H1 (cell line): ENCODE data around the gene NAA38. TPM values are rescaled to one million over a fixed set of nuclear protein-coding genes. Genes with fewer than 3 reads are reported as not detected.

Source experiments
- CTCF ChIA-PET: fragments of 300-600 bp; sonication (Branson Sonifier 250); formaldehyde crosslinking; loops from one replicate; lab custom pipeline; 2021; ENCODE audit not compliant: partially characterized antibody; lab: Charles Lee
- POLR2A ChIA-PET: fragments of 300-600 bp; sonication (Branson Sonifier 250); formaldehyde crosslinking; loops from one replicate; lab custom pipeline; 2021; ENCODE audit warnings: inconsistent platforms; ENCODE audit not compliant: partially characterized antibody; lab: Charles Lee
- DNase-seq, 2 experiments: peaks; one replicate each; pipeline versions ENCODE4 v3.0.0 to v3.0.0-alpha.2; 2010 to 2022; ENCODE audit warnings: low spot score in 2 of 2, low read depth in 1 of 2, mixed read lengths in 1 of 2
- FAIRE-seq: peaks from 2 replicates; lab custom pipeline; 2011; peaks lifted over from hg19 to GRCh38; lab: Jason Lieb, UNC
- H2AFZ ChIP-seq: 2 replicates; pipeline ENCODE4 v1.8.1; 2012; ENCODE audit warnings: low read length, inconsistent platforms
- H2AK5ac ChIP-seq: 2 replicates; pipeline ENCODE4 v1.6.1; 2013; ENCODE audit warnings: low read depth, low read length
- H2BK120ac ChIP-seq: replicated peaks from 2 replicates; pipeline ENCODE3; 2013; ENCODE audit warnings: low read depth, low read length, inconsistent platforms
- H2BK12ac ChIP-seq: 2 replicates; pipeline ENCODE4 v1.6.1; 2013; ENCODE audit warnings: low read depth, low read length
- H2BK15ac ChIP-seq: 2 replicates; pipeline ENCODE4 v1.6.1; 2013; ENCODE audit warnings: low read length
- H2BK20ac ChIP-seq: 2 replicates; pipeline ENCODE4 v1.6.1; 2013; ENCODE audit warnings: low read length
- H2BK5ac ChIP-seq: 2 replicates; pipeline ENCODE4 v1.6.1; 2013; ENCODE audit warnings: low read depth, low read length
- H3K14ac ChIP-seq: 2 replicates; pipeline ENCODE4 v1.6.1; 2013; ENCODE audit warnings: inconsistent platforms; ENCODE audit not compliant: insufficient read length
- H3K18ac ChIP-seq: 2 replicates; pipeline ENCODE4 v1.6.1; 2013; ENCODE audit warnings: low read length; ENCODE audit errors: extremely low read depth
- H3K23ac ChIP-seq: 2 replicates; pipeline ENCODE4 v1.6.1; 2013; ENCODE audit warnings: inconsistent platforms; ENCODE audit not compliant: insufficient read length
- H3K23me2 ChIP-seq: 2 replicates; pipeline ENCODE4 v1.6.1; 2013; ENCODE audit warnings: low read depth, low read length
- H3K27ac ChIP-seq: 2 replicates; pipeline ENCODE4 v1.6.1; 2011; ENCODE audit warnings: low read depth, low read length, inconsistent platforms
- H3K27me3 ChIP-seq, 4 experiments: replicated peaks in 1 of 4; 1 replicate in 1 of 4; 2 replicates in 3 of 4; pipeline versions ENCODE4 v1.6.1 to v1.8.1; 2011 to 2013; ENCODE audit warnings: low read length in 3 of 4, mild to moderate bottlenecking in 3 of 4, inconsistent platforms in 2 of 4, mixed read lengths in 2 of 4, moderate library complexity in 1 of 4; ENCODE audit not compliant: control insufficient read depth in 3 of 4, insufficient read depth in 3 of 4; ENCODE audit errors: extremely low read depth in 1 of 4
- H3K36me3 ChIP-seq, 4 experiments: 2 replicates each; pipeline versions ENCODE4 v1.6.1 to v1.8.1; 2011 to 2013; ENCODE audit warnings: mild to moderate bottlenecking in 4 of 4, low read length in 3 of 4, moderate library complexity in 2 of 4, control low read depth in 1 of 4, inconsistent platforms in 1 of 4; ENCODE audit not compliant: insufficient read depth in 4 of 4, control insufficient read depth in 2 of 4
- H3K4ac ChIP-seq: replicated peaks from 2 replicates; pipeline ENCODE3; 2013; ENCODE audit warnings: low read length, low read depth, mixed read lengths, inconsistent platforms; ENCODE audit not compliant: insufficient read length
- H3K4me1 ChIP-seq, 4 experiments: replicated peaks in 1 of 4; 1 replicate in 1 of 4; 2 replicates in 3 of 4; pipeline versions ENCODE4 v1.6.1 to v1.8.1; 2011 to 2013; ENCODE audit warnings: low read length in 3 of 4, inconsistent platforms in 2 of 4, mixed read lengths in 1 of 4; ENCODE audit not compliant: insufficient read depth in 4 of 4, control insufficient read depth in 3 of 4
- H3K4me2 ChIP-seq, 2 experiments: 2 replicates each; pipeline versions ENCODE4 v1.6.1 to v1.8.1; 2011 to 2013; ENCODE audit warnings: low read depth in 2 of 2, low read length in 2 of 2, control low read depth in 1 of 2, inconsistent platforms in 1 of 2, mild to moderate bottlenecking in 1 of 2; ENCODE audit not compliant: insufficient read depth in 1 of 2
- H3K4me3 ChIP-seq, 4 experiments: fragments of 200-600, 300-600 bp in 1 of 4; sonication (generic), shearing (Covaris generic), sonication (Bioruptor Twin) in 1 of 4; 2 replicates each; pipeline versions ENCODE4 v1.5.1 to v1.8.1; 2011 to 2016; ENCODE audit warnings: low read length in 4 of 4, low read depth in 3 of 4, control low read depth in 2 of 4, inconsistent platforms in 2 of 4, mild to moderate bottlenecking in 2 of 4, mixed read lengths in 1 of 4, moderate library complexity in 1 of 4; ENCODE audit not compliant: insufficient read depth in 2 of 4; ENCODE audit errors: extremely low read depth in 1 of 4
- H3K56ac ChIP-seq: replicated peaks from 2 replicates; pipeline ENCODE3; 2013; ENCODE audit warnings: low read depth, mild to moderate bottlenecking, mixed read lengths, low read length, inconsistent platforms; ENCODE audit not compliant: insufficient read length
- H3K79me1 ChIP-seq: 2 replicates; pipeline ENCODE4 v1.6.1; 2013; ENCODE audit warnings: low read depth, low read length, control low read depth
- H3K79me2 ChIP-seq, 2 experiments: 2 replicates each; pipeline versions ENCODE4 v1.6.1 to v1.8.1; 2012 to 2013; ENCODE audit warnings: low read length in 2 of 2, mild to moderate bottlenecking in 2 of 2, inconsistent platforms in 1 of 2; ENCODE audit not compliant: insufficient read depth in 2 of 2, control insufficient read depth in 1 of 2
- H3K9ac ChIP-seq, 4 experiments: replicated peaks in 1 of 4; 1 replicate in 1 of 4; 2 replicates in 3 of 4; pipeline versions ENCODE4 v1.6.1 to v1.8.1; 2011 to 2013; ENCODE audit warnings: low read depth in 3 of 4, low read length in 3 of 4, control low read depth in 2 of 4, mild to moderate bottlenecking in 2 of 4, moderate library complexity in 2 of 4, inconsistent platforms in 1 of 4; ENCODE audit errors: extremely low read depth in 1 of 4
- H3K9me3 ChIP-seq, 2 experiments: 2 replicates each; pipeline versions ENCODE4 v1.6.1 to v1.8.1; 2012 to 2013; ENCODE audit warnings: mild to moderate bottlenecking in 2 of 2, moderate library complexity in 2 of 2, control low read depth in 1 of 2, inconsistent platforms in 1 of 2, low read depth in 1 of 2, low read length in 1 of 2, mixed read lengths in 1 of 2; ENCODE audit not compliant: insufficient read depth in 2 of 2
- H4K20me1 ChIP-seq, 2 experiments: replicated peaks in 1 of 2; 2 replicates each; pipeline versions ENCODE3 to v1.8.1; 2011 to 2013; ENCODE audit warnings: inconsistent platforms in 2 of 2, low read length in 2 of 2, mild to moderate bottlenecking in 1 of 2; ENCODE audit not compliant: insufficient read depth in 2 of 2, control insufficient read depth in 1 of 2
- H4K5ac ChIP-seq: 2 replicates; pipeline ENCODE4 v1.6.1; 2013; ENCODE audit warnings: low read length, low read depth, mixed read lengths, inconsistent platforms; ENCODE audit not compliant: insufficient read length
- H4K8ac ChIP-seq: 2 replicates; pipeline ENCODE4 v1.8.0; 2013; ENCODE audit warnings: mild to moderate bottlenecking, moderate library complexity, low read length, inconsistent platforms; ENCODE audit not compliant: insufficient read depth; ENCODE audit errors: extremely low read depth
- H4K91ac ChIP-seq: replicated peaks from 2 replicates; pipeline ENCODE3; 2013; ENCODE audit warnings: low read length, mixed read lengths, inconsistent platforms; ENCODE audit not compliant: insufficient read length
- CBX5 ChIP-seq: fragments of 300-800, 300-1000 bp; sonication (generic); IDR thresholded peaks from 2 replicates; pipeline ENCODE4 v1.7.1; 2016; ENCODE audit warnings: antibody characterized with exemption, low read length, low read depth
- CEBPB ChIP-seq: IDR thresholded peaks from 2 replicates; pipeline ENCODE4 v1.6.1; 2012; ENCODE audit warnings: low read depth, low read length
- RNF2 ChIP-seq: fragments of 200-900, 300-1000 bp; sonication (generic); IDR thresholded peaks from 2 replicates; pipeline ENCODE4 v1.7.1; 2016; ENCODE audit warnings: borderline replicate concordance, low read depth, mild to moderate bottlenecking, antibody characterized with exemption, low read length; ENCODE audit not compliant: poor library complexity, severe bottlenecking; ENCODE audit errors: missing control alignments
- SP1 ChIP-seq: IDR thresholded peaks from 2 replicates; pipeline ENCODE4 v1.6.1; 2011; ENCODE audit warnings: low read depth, low read length
- TCF12 ChIP-seq: IDR thresholded peaks from 2 replicates; pipeline ENCODE4 v1.6.1; 2011; ENCODE audit warnings: low read depth, mild to moderate bottlenecking, low read length
- TEAD4 ChIP-seq: IDR thresholded peaks from 2 replicates; pipeline ENCODE4 v1.6.1; 2012; ENCODE audit warnings: low read depth, low read length, inconsistent platforms, mixed read lengths
- WGBS, 2 experiments: shearing (Covaris generic) in 1 of 2; methylation state at CpG; one replicate each; pipeline versions ENCODE4 v1.1.6 to v1.1.7; 2013 to 2015; ENCODE audit warnings: low lambda C conversion rate in 2 of 2, mixed read lengths in 2 of 2, inconsistent platforms in 1 of 2, low coverage in 1 of 2, missing lambda C conversion rate in 1 of 2; ENCODE audit not compliant: insufficient replicate concordance in 2 of 2, insufficient coverage in 1 of 2, insufficient read length in 1 of 2; ENCODE audit errors: extremely low coverage in 1 of 2, missing lambda C conversion rate in 1 of 2; 5-methylcytosine and 5-hydroxymethylcytosine counted together
- polyA plus RNA-seq, 7 experiments: library from polyadenylated mRNA; depleted of rRNA in 3 of 7; stranded (reverse) in 5 of 7; unstranded in 2 of 7; fragments of >200 nt in 5 of 7; fragments of 200-250 nt in 2 of 7; gene quantifications; 1 replicate in 5 of 7; 2 replicates in 1 of 7; 4 replicates in 1 of 7; pipeline versions ENCODE4 v1.2.1 to v1.2.3, GENCODE V29; 2011 to 2013; ENCODE audit warnings: missing spikeins in 2 of 7, mixed read lengths in 2 of 7
- total RNA-seq: library from RNA; stranded (reverse); fragmentation: NEBNext Ultra II Directional; extraction: Animal tissue kit (Norgen Biotek cat#: 25700); gene quantifications from 2 replicates; pipeline ENCODE4 v1.2.1, GENCODE V29; 2021

The NAA38 gene
- total and polyA plus RNA-seq, 2 of the 8 experiments (the other 6 are each of a cell fraction or from before 2014, with no cell fraction given) = 30.2 to 109 TPM

DNA sequence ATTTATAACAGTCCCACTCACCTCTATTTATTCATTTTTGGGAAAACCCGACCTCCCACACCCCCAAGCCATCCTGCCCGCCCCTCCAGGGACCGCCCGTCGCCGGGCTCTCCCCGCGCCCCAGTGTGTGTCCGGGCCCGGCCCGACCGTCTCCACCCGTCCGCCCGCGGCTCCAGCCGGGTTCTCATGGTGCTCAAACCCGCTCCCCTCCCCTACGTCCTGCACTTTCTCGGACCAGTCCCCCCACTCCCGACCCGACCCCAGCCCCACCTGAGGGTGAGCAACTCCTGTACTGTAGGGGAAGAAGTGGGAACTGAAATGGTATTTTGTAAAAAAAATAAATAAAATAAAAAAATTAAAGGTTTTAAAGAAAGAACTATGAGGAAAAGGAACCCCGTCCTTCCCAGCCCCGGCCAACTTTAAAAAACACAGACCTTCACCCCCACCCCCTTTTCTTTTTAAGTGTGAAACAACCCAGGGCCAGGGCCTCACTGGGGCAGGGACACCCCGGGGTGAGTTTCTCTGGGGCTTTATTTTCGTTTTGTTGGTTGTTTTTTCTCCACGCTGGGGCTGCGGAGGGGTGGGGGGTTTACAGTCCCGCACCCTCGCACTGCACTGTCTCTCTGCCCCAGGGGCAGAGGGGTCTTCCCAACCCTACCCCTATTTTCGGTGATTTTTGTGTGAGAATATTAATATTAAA, 3.1 kb downstream of the NAA38 start:
- Histone ChIP-seq H3K79me1 (no peaks in the 10 kb centered on the region), H3K4me3 (peak overlapping the region; percentile 22 to 84 (median 34); a peak in 5 of 8 replicates), H3K79me2 (peaks cover 0 to 5% of the 10 kb centered on the region in 2 experiments; a peak in 1 of 4 replicates), H3K27me3 (peaks cover 32 to 53% (median 49%) of the 10 kb centered on the region in 4 experiments), H2BK15ac (no peak overlapping the region), H3K14ac (no peak overlapping the region), H2BK5ac (no peak overlapping the region), H3K23ac (no peak overlapping the region), H3K36me3 (peaks cover 0 to 4% (median 0%) of the 10 kb centered on the region in 4 experiments; a peak in 3 of 8 replicates), H2BK12ac (no peak overlapping the region), H4K91ac (no peak overlapping the region), H2AFZ (no peak overlapping the region), H4K8ac (peak overlapping the region; percentile 5; the same call in 1 of the 2 replicates), H3K23me2 (peaks cover 26% of the 10 kb centered on the region), H3K9me3 (no peaks in the 10 kb centered on the region), H3K4ac (no peak overlapping the region), H3K56ac (no peak overlapping the region), H3K4me2 (peak overlapping the region; percentile 74 to 97), H3K18ac (0 out of 2 replicates have a peak overlapping the region, but pooled peaks have one; percentile 48), H4K20me1 (peaks cover 0 to 23% of the 10 kb centered on the region in 2 experiments), H3K27ac (no peak overlapping the region), H2BK120ac (no peak overlapping the region), H2BK20ac (no peak overlapping the region), H3K9ac (no peak overlapping the region), H3K4me1 (peaks cover 0 to 40% (median 33%) of the 10 kb centered on the region in 4 experiments; a peak in 6 of 7 replicates), H4K5ac (no peak overlapping the region), H2AK5ac (no peak overlapping the region)
- POLR2A ChIA-PET = interaction anchor here (2.2 kb wide), 1 partner anchor 11 kb away, joined by 18 read pairs; no protein-coding TSS in a partner anchor
- CTCF ChIA-PET = no interaction called here
- WGBS, 2 experiments = 3% methylated on average over 16 of the region's 31 CpGs; no CpG with 5 or more reads in 1 of the 2 experiments
- DNase-seq (peak in 1 of 2 experiments; percentile 52), FAIRE-seq (no peak)
- TF ChIP-seq RNF2 (no peak), CBX5 (no peak), CEBPB (no peak), TEAD4 (no peak), TCF12 (no peak), SP1 (no peak)
